DMS114 treated with DMSO at 0.1 percent for 48 hours (cell line): Measurements from ENCODE around the gene CNKSR3.

Experiments used
- DNase-seq: peaks from one replicate; lab custom pipeline; 2025; ENCODE audit not compliant: unreplicated experiment; lab: John Stamatoyannopoulos, UW

CNKSR3 gene

GRCh38 chr6:154504102-154504501, 6.4 kb downstream of the CNKSR3 start:
- DNase-seq: no peak

GRCh38 chr6:154503658-154504057, 6.8 kb downstream of the CNKSR3 start:
- DNase-seq: no peak

- no peak for DNase-seq
Measured at GRCh38 chr6:154502553-154502952, 7.9 kb downstream of the CNKSR3 start.

DNA sequence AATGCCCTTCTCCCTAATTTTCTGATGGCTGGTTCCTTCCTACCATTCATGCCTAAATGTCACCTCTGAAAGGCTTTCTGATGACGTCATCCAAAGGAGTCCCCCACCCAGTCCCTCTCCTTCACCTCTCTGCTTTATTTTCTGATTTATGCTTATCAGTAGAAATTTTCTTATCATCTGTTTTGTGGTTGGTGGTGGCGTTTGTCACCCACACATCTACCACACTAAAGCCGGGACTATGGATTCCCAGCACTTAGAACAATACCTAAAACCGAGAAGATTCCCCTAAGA, 9.0 kb downstream of the CNKSR3 start:
- DNase-seq: no peak

GRCh38 chr6:154500769-154501577, 9.5 kb downstream of the CNKSR3 start:
- no peak for DNase-seq

DNA sequence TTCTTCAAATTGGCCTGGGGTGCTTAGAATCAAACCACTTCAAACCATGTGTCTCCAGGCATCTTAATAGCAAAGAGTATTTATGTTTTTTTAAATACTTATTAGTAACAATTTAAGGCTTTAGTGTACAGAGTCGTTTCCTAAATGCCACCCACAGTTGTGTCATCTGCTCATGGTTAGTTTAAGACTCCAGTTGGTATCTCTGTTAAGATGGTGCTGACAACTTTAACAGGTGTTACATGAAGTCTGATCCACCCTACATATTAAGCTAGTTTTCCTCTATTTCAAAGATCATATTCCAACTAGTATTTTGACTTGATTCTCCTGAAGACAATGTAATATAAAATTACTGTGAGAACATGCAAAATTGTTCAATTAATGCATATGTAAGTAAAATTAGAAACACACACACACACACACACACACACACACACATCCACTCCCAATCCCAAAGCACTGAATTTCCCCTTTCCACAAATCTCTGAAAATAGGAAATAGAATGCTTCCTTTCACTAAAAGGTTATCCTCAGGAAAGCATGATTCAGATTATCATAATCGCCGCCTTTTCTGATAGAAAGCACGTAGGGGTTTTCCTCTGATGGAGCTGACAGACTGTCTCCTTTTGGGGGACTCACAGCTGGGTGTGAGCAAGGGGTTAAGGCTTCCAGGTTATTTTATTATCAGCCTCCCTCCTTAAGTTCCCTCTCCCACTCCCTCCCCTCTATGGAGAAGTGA, 10.5 kb downstream of the CNKSR3 start:
- DNase-seq: no peak

DNA sequence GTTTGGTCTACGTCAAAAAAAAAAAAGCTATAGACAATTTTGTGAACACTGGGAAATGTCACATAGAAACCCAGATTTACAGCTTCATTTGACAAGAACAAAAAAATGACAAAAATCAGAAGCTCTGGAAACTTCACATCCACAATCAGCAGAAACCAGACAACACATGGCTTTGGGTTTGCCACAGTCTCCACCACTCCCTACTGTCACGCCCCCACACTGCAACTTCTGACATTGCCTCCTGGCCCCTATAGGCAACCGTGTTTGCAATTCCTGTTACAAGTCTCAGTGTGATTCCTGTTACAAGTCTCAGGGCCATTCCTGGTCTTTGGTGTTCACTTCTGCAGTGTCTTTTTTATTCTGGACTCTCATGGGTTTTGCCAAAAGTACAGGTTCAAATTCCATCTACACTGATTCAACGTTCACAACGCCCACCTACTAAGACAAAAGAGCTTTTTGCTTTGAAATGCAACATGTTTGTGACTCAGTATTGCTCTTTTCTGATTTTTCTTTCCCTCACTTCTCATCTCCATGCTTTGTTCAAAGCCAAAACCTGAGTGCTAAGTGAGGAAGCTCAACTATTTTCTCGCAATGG, 12.0 kb downstream of the CNKSR3 start:
- no peak for DNase-seq

DNA sequence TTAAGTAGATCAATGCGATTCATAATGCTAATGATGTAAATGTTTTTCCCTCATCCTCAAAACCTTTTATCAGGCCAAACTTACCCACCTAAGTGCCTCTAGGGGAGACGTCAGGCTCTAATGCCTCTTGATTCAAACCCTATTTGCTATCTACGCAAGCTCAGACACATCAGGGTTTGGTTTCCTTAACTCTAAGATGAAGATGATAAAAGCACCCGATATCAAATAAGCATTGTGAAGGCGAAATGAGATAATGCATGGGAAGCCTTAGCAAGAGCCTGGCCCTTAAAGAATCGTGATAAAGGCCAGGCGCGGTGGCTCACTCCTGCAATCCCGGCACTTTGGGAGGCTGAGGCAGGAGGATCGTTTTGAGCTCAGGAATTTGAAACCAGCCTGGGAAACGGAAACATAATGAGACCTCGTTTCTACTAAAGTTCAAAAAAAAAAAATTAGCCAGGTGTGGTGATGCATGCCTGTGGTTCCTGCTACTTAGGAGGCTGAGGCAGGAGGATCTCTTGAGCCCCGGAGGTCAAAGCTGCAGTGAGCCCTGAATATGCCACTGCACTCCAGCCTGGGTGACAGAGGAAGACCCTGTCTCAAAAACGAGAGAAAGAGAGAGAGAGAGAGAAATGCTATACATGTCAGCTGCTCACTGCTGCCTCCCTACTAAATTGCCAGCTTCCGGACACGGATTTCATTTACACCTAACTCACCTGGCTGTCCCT, 13.5 kb downstream of the CNKSR3 start:
- DNase-seq: no peak

DNA sequence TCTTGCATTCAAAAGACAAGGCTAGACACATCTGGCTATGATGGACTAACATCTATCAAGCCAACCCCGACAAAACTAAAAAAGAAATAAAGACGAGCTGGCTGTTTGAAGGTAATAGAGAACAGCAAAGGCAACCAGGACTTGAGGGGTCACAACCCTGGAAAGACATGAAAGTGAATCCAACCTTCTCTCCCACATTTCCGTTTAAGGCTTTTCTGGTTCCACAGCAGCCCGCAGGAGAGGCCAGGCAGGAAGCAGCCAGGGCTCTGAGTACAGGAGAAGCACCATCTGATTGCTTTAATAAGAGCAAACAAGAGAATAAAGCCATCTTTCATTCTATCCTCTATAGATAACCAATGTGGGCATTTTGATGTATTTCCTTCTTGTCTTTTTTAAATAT, 14.3 kb downstream of the CNKSR3 start:
- no peak for DNase-seq

- DNase-seq: no peak
Measured at GRCh38 chr6:154494592-154495311, 15.7 kb downstream of the CNKSR3 start.

DNA sequence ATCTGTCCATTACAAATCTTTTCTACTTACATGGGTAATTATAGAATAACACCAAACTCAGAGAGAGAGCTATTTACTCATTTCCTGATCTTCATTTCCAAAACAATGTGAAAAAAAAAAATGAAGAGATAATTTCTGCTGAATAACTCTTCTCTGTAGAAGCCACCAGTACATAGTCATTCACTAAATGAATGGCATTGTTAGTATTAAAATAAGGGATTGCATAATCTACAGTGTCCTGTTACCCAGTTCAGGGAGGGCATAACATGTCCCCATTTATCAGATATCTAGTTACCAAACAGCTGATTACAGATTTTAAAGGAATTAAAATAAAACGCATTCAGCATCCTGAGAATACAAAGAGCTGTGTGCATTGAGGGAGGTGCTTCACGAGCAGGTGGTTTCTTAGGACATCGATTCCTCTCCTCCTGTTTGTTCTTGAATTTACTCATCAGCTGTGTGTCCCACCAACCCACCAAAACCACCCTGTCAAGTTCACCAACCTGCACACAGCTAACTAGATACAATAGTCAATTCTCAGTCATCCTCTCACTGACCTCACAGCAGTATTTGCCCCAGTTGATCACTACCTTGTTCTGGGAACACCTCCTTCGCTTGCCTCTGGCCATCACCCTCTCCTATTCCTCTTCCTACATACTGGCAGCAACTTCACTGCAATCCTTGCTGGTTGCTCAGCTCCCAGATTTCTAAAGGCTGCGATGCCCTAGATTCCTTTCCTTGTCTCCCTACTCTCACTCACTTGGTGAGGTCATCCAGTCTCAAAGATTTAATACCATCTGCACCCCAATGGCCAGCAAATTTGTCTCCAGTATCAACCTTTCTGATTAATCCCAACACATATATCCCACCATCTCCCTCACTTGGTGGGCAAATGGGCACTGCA, 18.7 kb downstream of the CNKSR3 start:
- no peak for DNase-seq

- DNase-seq: no peak
Measured at GRCh38 chr6:154489822-154490221, 20.7 kb downstream of the CNKSR3 start.

GRCh38 chr6:154488802-154489437, 21.6 kb downstream of the CNKSR3 start:
- DNase-seq: no peak

- DNase-seq: no peak
Measured at GRCh38 chr6:154488248-154488593, 22.3 kb downstream of the CNKSR3 start.

- no peak for DNase-seq
Measured at GRCh38 chr6:154487367-154488247, 22.9 kb downstream of the CNKSR3 start.

GRCh38 chr6:154485815-154486214, 24.7 kb downstream of the CNKSR3 start:
- DNase-seq: no peak

DNA sequence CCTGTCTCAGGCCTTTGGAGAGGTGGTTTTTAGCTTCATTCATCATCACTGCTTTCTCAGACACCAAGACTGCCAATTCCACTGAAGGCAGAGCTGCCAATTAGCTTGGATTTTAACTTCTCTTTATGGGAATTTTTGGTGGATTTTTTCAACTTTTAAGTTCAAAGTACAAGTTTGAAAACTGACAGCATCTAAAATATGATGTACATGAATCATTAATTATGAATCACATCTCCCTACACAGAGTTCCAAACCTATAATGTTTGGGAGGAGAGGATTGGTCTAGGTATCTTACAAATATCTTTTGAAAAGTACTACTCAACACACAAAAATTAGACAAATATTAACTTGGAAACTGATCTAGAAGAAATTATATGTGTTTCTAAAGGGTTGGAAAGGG, 25.5 kb downstream of the CNKSR3 start:
- no peak for DNase-seq

DNA sequence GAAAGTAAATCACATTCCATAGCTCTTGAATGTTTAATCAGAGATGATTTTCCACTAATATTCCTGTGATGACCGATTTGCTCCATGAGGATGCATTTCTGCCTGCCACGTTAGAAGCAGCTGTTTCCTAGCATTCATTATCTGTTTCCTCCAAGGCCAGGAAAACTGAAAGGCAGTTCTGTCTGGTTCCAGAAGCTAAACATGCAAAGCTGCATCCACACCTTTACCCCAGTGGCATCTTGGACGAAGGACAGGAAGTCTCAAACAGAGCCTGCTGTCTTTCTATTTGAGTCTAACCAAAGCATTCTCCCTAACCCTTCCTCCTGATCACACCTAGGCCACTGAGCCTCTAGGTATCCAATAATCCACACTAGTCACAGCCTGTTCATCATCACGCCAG, 27.6 kb downstream of the CNKSR3 start:
- DNase-seq: no peak
